Measurements from ENCODE around the gene IL10RB.

GRCh38 chr21:33264561-33264960 is 1.6 kb upstream of the IL10RB start:
- TF ChIP-seq CTCF (IDR thresholded peaks at IDR 0.05) (no peak), POLR2A (IDR thresholded peaks at IDR 0.05) (no peak), EP300 (IDR thresholded peaks at IDR 0.05) (no peak)

All from ovary (tissue), 3 donors.